GM21786 (cell line): ENCODE results near the gene PPM1E.
"Not testable (repeated sequence)": the region's sequence is repeated elsewhere in the genome, so short reads cannot be mapped to it uniquely, and the experiment has no call there.

Experiments
- ATAC-seq: cut with Tn5 transposase; IDR thresholded peaks from one replicate; pipeline ENCODE4 v1.9.1; 2021; ENCODE audit not compliant: unreplicated experiment

PPM1E gene

DNA sequence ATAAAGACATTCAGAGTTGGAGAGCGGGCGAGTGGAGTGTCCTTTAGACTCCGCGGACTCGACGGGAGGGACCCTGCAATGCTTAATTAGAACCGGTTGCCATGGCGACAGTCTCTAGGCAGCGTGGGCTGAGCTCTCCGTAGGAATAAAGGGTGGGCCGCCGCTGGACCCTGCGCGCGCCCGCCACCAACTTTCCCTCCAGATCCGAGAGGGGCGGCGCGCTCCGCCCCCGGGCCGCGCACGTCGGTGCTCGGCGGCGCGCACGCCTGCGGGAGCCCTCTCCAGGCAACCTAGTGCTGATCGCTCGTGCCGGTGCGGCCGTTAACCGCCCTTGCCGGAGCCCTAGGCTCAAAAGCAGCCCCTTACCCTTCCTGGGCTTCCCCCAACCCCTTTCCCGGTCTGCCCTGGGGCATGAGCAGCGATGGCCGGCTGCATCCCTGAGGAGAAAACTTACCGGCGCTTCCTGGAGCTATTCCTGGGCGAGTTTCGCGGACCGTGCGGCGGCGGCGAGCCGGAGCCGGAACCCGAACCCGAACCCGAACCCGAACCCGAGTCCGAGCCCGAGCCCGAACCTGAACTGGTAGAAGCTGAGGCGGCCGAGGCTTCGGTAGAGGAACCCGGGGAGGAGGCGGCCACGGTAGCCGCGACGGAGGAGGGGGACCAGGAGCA, at the start of gene PPM1E:
Gene PPM1E, plus strand, starts transcription at position 278 of the 669 bp plus-strand sequence.
- ATAC-seq, result no peak

GRCh38 chr17:58706351-58707140, 49.1 kb upstream of the PPM1E start:
- ATAC-seq, result no peak

- no peak for ATAC-seq
Observed at GRCh38 chr17:58710948-58711552, 44.6 kb upstream of the PPM1E start.

- no peak for ATAC-seq
Observed at GRCh38 chr17:58722274-58722673, 33.4 kb upstream of the PPM1E start.

DNA sequence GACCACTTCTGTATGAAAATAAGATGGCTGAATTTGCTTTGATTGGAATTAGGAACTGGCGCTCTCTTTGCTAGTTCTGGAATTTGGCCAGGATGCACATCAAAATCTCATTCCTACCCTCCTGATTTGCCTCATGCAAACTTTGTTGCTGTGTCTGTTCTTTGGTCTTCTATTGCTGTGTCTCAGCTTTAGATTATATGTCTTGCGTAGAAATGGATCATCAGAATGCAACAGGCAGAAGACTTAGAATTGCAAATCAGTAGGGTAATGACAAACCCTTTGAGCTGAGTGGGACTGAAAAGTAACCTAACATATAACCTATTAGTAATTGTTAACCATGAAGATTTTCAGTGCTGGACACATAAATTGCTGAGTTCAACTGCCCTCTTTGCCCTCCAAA, 33.0 kb upstream of the PPM1E start:
- ATAC-seq, result no peak

GRCh38 chr17:58728798-58729197, 26.9 kb upstream of the PPM1E start:
- no peak for ATAC-seq

- no peak for ATAC-seq
Observed at GRCh38 chr17:58730937-58731336, 24.7 kb upstream of the PPM1E start.

- ATAC-seq, result no peak
Observed at GRCh38 chr17:58734040-58734439, 21.6 kb upstream of the PPM1E start.

DNA sequence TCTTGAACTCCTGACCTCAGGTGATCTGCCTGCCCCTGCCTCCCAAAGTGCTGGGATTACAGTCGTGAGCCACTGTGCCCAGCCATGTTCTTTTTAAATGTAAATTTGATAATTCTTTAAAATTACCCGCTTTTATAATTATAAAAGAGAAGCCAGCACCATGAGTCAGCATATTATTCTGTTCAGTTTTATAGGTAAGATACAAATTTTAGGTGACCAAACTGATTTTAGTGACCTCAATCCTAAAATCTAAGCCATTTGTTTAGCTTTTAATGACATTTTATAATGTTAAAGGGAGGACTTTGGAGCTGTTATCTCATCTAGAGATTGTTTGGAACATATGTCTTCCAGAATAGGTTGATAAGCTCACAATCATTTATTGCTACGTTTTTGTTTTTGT, 20.8 kb upstream of the PPM1E start:
- no peak for ATAC-seq

- ATAC-seq, result no peak
Observed at GRCh38 chr17:58741121-58741625, 14.5 kb upstream of the PPM1E start.

- no peak for ATAC-seq
Observed at GRCh38 chr17:58747674-58748073, 8.0 kb upstream of the PPM1E start.

GRCh38 chr17:58749627-58750026, 6.0 kb upstream of the PPM1E start:
- ATAC-seq, result not testable (repeated sequence)

- no peak for ATAC-seq
Observed at GRCh38 chr17:58753026-58753425, 2.6 kb upstream of the PPM1E start.

GRCh38 chr17:58755269-58755576, 431 bp upstream of the PPM1E start:
- ATAC-seq, result no peak

- no peak for ATAC-seq
Observed at GRCh38 chr17:58756246-58757161, 850 bp downstream of the PPM1E start.

DNA sequence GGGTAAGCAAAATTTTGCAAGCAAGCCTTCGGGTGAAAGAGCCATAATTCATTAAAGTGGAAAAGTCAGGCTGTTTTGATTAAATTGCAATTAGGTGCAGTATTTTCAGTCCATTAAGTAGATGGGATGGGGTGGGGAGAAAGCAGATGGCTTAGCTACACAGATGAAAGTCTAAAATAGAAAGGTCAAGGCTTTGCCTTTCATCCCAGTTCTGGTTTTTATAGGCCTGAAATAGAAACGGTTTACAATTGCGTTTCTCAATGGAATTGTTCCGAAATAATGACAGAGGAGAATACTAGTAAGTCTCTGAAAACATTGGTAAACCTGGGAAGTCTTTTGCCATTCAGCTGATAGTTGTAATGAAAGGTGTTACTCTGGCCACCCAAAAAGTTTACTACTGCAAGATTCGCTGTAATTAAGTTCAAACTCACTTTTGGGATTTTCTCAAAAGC, 1.5 kb downstream of the PPM1E start:
- no peak for ATAC-seq

DNA sequence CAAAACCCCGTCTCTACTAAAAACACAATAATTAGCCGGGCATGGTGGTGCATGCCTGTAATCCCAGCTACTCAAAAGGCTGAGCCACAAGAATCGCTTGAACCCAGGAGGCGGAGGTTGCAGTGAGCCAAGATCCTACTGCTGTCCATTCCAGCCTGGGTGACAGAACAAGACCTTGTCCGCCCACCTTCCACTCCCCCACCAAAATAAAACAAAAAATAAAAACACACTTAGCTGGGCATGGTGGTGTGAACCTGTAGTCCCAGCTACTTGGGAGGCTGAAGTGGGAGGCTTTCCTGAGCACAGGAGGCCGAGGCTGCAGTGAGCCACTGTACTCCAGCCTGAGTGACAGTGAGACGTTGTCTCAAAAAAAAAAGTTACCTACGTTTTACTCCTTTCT, 3.2 kb downstream of the PPM1E start:
- no peak for ATAC-seq

- ATAC-seq, result no peak
Observed at GRCh38 chr17:58759522-58759921, 3.9 kb downstream of the PPM1E start.

GRCh38 chr17:58760248-58760647, 4.6 kb downstream of the PPM1E start:
- no peak for ATAC-seq

GRCh38 chr17:58763263-58763662, 7.6 kb downstream of the PPM1E start:
- no peak for ATAC-seq

- ATAC-seq, result no peak
Observed at GRCh38 chr17:58764373-58764772, 8.7 kb downstream of the PPM1E start.
